Activated naive CD8-positive, alpha-beta T cell treated with anti-CD3 and anti-CD28 coated beads for 36 hours (primary cell): ENCODE results near the gene IL17RE. TPM values are rescaled to one million over a fixed set of nuclear protein-coding genes. Genes with fewer than 3 reads are reported as not detected.
A peak's percentile ranks its signal among the peaks of the same experiment; 100 is the strongest.
"Not testable (repeated sequence)": the region's sequence is repeated elsewhere in the genome, so short reads cannot be mapped to it uniquely, and the experiment has no call there.

Experiments used
- DNase-seq: peaks from one replicate; pipeline ENCODE4 v3.0.0; 2021
- H3K27ac Mint-ChIP-seq: one replicate; pipeline ENCODE4 v1.8.0; 2022; ENCODE audit warnings: mild to moderate bottlenecking, moderate library complexity, mixed read lengths
- H3K27me3 Mint-ChIP-seq: one replicate; pipeline ENCODE4 v1.8.0; 2022; ENCODE audit warnings: mild to moderate bottlenecking, mixed read lengths
- H3K36me3 Mint-ChIP-seq: one replicate; pipeline ENCODE4 v1.8.0; 2021; ENCODE audit warnings: mild to moderate bottlenecking, mixed read lengths
- H3K4me1 Mint-ChIP-seq: one replicate; pipeline ENCODE4 v1.8.0; 2021; ENCODE audit warnings: mixed read lengths
- H3K4me3 Mint-ChIP-seq: one replicate; pipeline ENCODE4 v1.8.0; 2022; ENCODE audit warnings: mild to moderate bottlenecking, moderate library complexity, mixed read lengths
- H3K9me3 Mint-ChIP-seq: one replicate; pipeline ENCODE4 v1.8.0; 2022; ENCODE audit warnings: mixed read lengths
- total RNA-seq, 2 experiments: library from RNA; stranded (reverse); gene quantifications; one replicate each; pipeline ENCODE4 v1.2.3, GENCODE V29; 2021

The IL17RE gene
- total RNA-seq, result 1 to 10 TPM; 1.2 to 1.8 TPM

- Mint-ChIP-seq H3K27me3 (no peaks in the 10 kb centered on the region), H3K9me3 (no peaks in the 10 kb centered on the region), H3K27ac (peak within 1 kb of the TSS; percentile 78), H3K36me3 (no peaks in the 10 kb centered on the region), H3K4me1 (peaks cover 37% of the 10 kb centered on the region), H3K4me3 (peak within 1 kb of the TSS; percentile 60)
- no peak for DNase-seq
These were observed at the start of gene IL17RE for GRCh38 chr3:9902372-9903237. TSS of gene IL17RE (plus strand) at chr3:9902848. CDS start at chr3:9902933, 85 bp downstream.

- H3K27me3 Mint-ChIP-seq, result peaks cover 11% of the 10 kb centered on the region
- not testable (repeated sequence) for H3K9me3 Mint-ChIP-seq, H3K4me1 Mint-ChIP-seq, H3K4me3 Mint-ChIP-seq, H3K27ac Mint-ChIP-seq, DNase-seq, H3K36me3 Mint-ChIP-seq
These were observed 48.2 kb upstream of the IL17RE start for GRCh38 chr3:9854291-9854940.

- no peak for DNase-seq
- H3K9me3 Mint-ChIP-seq, result no peaks in the 10 kb centered on the region
- no peak overlapping the region for H3K4me3 Mint-ChIP-seq
- no peaks in the 10 kb centered on the region for H3K36me3 Mint-ChIP-seq
- H3K27ac Mint-ChIP-seq, result no peak overlapping the region
- peaks cover 11% of the 10 kb centered on the region for H3K27me3 Mint-ChIP-seq
- peaks cover 3% of the 10 kb centered on the region for H3K4me1 Mint-ChIP-seq
These were observed 47.1 kb upstream of the IL17RE start for GRCh38 chr3:9855594-9855993.

GRCh38 chr3:9859530-9860025, 43.1 kb upstream of the IL17RE start:
- Mint-ChIP-seq H3K27me3 (peaks cover 12% of the 10 kb centered on the region), H3K27ac (peak overlapping the region; percentile 2), H3K4me3 (no peak overlapping the region), H3K9me3 (no peaks in the 10 kb centered on the region), H3K36me3 (no peaks in the 10 kb centered on the region), H3K4me1 (no peaks in the 10 kb centered on the region)
- DNase-seq, result no peak

GRCh38 chr3:9861201-9861600, 41.4 kb upstream of the IL17RE start:
- H3K4me3 Mint-ChIP-seq, result no peak overlapping the region
- H3K9me3 Mint-ChIP-seq, result no peaks in the 10 kb centered on the region
- H3K4me1 Mint-ChIP-seq, result no peaks in the 10 kb centered on the region
- DNase-seq, result no peak
- H3K36me3 Mint-ChIP-seq, result no peaks in the 10 kb centered on the region
- H3K27ac Mint-ChIP-seq, result no peak overlapping the region
- peaks cover 12% of the 10 kb centered on the region for H3K27me3 Mint-ChIP-seq

- Mint-ChIP-seq H3K4me1 (no peaks in the 10 kb centered on the region), H3K4me3 (no peak overlapping the region), H3K27ac (no peak overlapping the region), H3K36me3 (no peaks in the 10 kb centered on the region), H3K9me3 (no peaks in the 10 kb centered on the region), H3K27me3 (peaks cover 12% of the 10 kb centered on the region)
- DNase-seq, result no peak
These were observed 41.0 kb upstream of the IL17RE start for GRCh38 chr3:9861626-9862130.

GRCh38 chr3:9862391-9863057, 40.1 kb upstream of the IL17RE start:
- no peak overlapping the region for H3K4me3 Mint-ChIP-seq
- no peaks in the 10 kb centered on the region for H3K36me3 Mint-ChIP-seq
- DNase-seq, result peak; percentile 54
- H3K27me3 Mint-ChIP-seq, result peaks cover 12% of the 10 kb centered on the region
- H3K9me3 Mint-ChIP-seq, result no peaks in the 10 kb centered on the region
- no peak overlapping the region for H3K27ac Mint-ChIP-seq
- no peaks in the 10 kb centered on the region for H3K4me1 Mint-ChIP-seq

- Mint-ChIP-seq H3K9me3 (no peaks in the 10 kb centered on the region), H3K4me1 (no peaks in the 10 kb centered on the region), H3K36me3 (no peaks in the 10 kb centered on the region), H3K27me3 (peaks cover 12% of the 10 kb centered on the region), H3K4me3 (no peak overlapping the region), H3K27ac (no peak overlapping the region)
- DNase-seq, result no peak
These were observed 39.4 kb upstream of the IL17RE start for GRCh38 chr3:9863058-9863772.

- no peak overlapping the region for H3K4me3 Mint-ChIP-seq
- no peaks in the 10 kb centered on the region for H3K4me1 Mint-ChIP-seq
- no peak for DNase-seq
- no peaks in the 10 kb centered on the region for H3K36me3 Mint-ChIP-seq
- no peak overlapping the region for H3K27ac Mint-ChIP-seq
- peaks cover 12% of the 10 kb centered on the region for H3K27me3 Mint-ChIP-seq
- no peaks in the 10 kb centered on the region for H3K9me3 Mint-ChIP-seq
These were observed 38.3 kb upstream of the IL17RE start for GRCh38 chr3:9864200-9864927.

- DNase-seq, H3K4me1 Mint-ChIP-seq, H3K9me3 Mint-ChIP-seq, H3K36me3 Mint-ChIP-seq, H3K4me3 Mint-ChIP-seq, H3K27ac Mint-ChIP-seq: not testable (repeated sequence)
- peaks cover 12% of the 10 kb centered on the region for H3K27me3 Mint-ChIP-seq
These were observed 37.5 kb upstream of the IL17RE start for GRCh38 chr3:9865125-9865637.

- Mint-ChIP-seq H3K27me3 (peaks cover 12% of the 10 kb centered on the region), H3K4me3 (no peak overlapping the region), H3K27ac (no peak overlapping the region), H3K36me3 (no peaks in the 10 kb centered on the region), H3K9me3 (no peaks in the 10 kb centered on the region), H3K4me1 (no peaks in the 10 kb centered on the region)
- no peak for DNase-seq
These were observed 36.0 kb upstream of the IL17RE start for GRCh38 chr3:9866639-9867038.

GRCh38 chr3:9867106-9867505, 35.5 kb upstream of the IL17RE start:
- no peaks in the 10 kb centered on the region for H3K4me1 Mint-ChIP-seq
- no peaks in the 10 kb centered on the region for H3K9me3 Mint-ChIP-seq
- H3K4me3 Mint-ChIP-seq, result no peak overlapping the region
- H3K27me3 Mint-ChIP-seq, result peaks cover 7% of the 10 kb centered on the region
- DNase-seq, result no peak
- no peak overlapping the region for H3K27ac Mint-ChIP-seq
- no peaks in the 10 kb centered on the region for H3K36me3 Mint-ChIP-seq

GRCh38 chr3:9869955-9870354, 32.7 kb upstream of the IL17RE start:
- Mint-ChIP-seq H3K36me3 (no peaks in the 10 kb centered on the region), H3K27ac (no peak overlapping the region), H3K4me1 (no peaks in the 10 kb centered on the region)

GRCh38 chr3:9870978-9871377, 31.7 kb upstream of the IL17RE start:
- Mint-ChIP-seq H3K4me3 (no peak overlapping the region), H3K27ac (no peak overlapping the region), H3K27me3 (no peaks in the 10 kb centered on the region), H3K36me3 (no peaks in the 10 kb centered on the region), H3K4me1 (no peaks in the 10 kb centered on the region), H3K9me3 (no peaks in the 10 kb centered on the region)
- DNase-seq, result no peak

More at GRCh38 chr3:9869955-9870354, 32.7 kb upstream of the IL17RE start:
- Mint-ChIP-seq H3K27me3 (no peaks in the 10 kb centered on the region), H3K9me3 (no peaks in the 10 kb centered on the region), H3K4me3 (no peak overlapping the region)
- DNase-seq, result no peak
